SK-MEL-5 (cell line): Measurements from ENCODE around the gene ELP1. TPM values are rescaled to one million over a fixed set of nuclear protein-coding genes. Genes with fewer than 3 reads are reported as not detected.
"Not testable (repeated sequence)": the region's sequence is repeated elsewhere in the genome, so short reads cannot be mapped to it uniquely, and the experiment has no call there.

ENCODE experiments used
- DNase-seq: peaks from one replicate; pipeline ENCODE4 v3.0.0-alpha.2; 2016; ENCODE audit warnings: low read depth, low spot score
- in situ Hi-C: cut with HindIII; loops from 2 replicates; pipeline ENCODE4 v1.10.0; 2016; ENCODE audit warnings: low sequenced_read_pairs, high pct_unique_total_duplicates, low pct_unique_long_range_greater_than_20kb
- total RNA-seq: library from RNA; depleted of rRNA; stranded (reverse); fragments of >200 nt; shearing (Covaris generic); gene quantifications from 2 replicates; pipeline ENCODE4 v1.2.3, GENCODE V29; 2014

ELP1 gene
- total RNA-seq, 1 experiment from 2014 or later = 38.7 TPM

- no peak for DNase-seq
- in situ Hi-C loops = no loop called here
These were observed 36.4 kb downstream of the ELP1 start for GRCh38 chr9:108897324-108898096.

- no peak for DNase-seq
- in situ Hi-C loops = no loop called here
These were observed 39.5 kb downstream of the ELP1 start for GRCh38 chr9:108894225-108894997.

- DNase-seq = peak; percentile 46
These were observed 44.3 kb downstream of the ELP1 start for GRCh38 chr9:108889649-108890067.

DNA sequence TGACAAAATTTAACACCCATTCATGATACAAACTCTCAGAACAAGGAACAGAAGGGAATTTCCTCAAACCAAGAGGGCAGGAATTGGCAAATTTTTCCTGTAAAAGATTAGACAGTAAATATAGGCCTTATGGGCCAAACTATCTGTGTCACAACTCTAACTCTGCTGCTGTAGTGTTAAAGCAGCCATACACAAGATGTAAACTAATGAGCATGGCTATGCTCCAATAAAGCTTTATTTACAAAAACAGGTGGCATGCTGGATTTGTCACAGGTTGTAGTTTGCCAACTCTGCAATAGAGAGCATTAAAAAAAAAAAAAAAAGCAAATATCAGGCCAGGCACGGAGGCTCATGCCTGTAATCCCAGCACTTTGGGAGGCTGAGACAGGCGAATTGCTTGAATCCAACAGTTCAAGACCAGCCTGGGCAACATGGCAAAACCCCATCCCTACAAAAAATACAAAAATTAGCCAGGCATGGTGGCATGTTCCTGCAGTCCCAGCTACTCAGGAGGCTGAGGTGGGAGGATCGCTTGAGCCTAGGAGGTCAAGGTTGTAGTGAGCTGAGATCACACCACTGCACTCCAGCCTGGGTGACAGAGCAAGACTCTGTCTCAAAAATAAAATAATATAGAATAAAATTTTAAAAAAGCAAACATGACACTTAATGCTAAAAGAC is 47.2 kb downstream of the ELP1 start:
- in situ Hi-C loops, DNase-seq: not testable (repeated sequence)

More at GRCh38 chr9:108889649-108890067, 44.3 kb downstream of the ELP1 start:
- in situ Hi-C loops = no loop called here

DNA sequence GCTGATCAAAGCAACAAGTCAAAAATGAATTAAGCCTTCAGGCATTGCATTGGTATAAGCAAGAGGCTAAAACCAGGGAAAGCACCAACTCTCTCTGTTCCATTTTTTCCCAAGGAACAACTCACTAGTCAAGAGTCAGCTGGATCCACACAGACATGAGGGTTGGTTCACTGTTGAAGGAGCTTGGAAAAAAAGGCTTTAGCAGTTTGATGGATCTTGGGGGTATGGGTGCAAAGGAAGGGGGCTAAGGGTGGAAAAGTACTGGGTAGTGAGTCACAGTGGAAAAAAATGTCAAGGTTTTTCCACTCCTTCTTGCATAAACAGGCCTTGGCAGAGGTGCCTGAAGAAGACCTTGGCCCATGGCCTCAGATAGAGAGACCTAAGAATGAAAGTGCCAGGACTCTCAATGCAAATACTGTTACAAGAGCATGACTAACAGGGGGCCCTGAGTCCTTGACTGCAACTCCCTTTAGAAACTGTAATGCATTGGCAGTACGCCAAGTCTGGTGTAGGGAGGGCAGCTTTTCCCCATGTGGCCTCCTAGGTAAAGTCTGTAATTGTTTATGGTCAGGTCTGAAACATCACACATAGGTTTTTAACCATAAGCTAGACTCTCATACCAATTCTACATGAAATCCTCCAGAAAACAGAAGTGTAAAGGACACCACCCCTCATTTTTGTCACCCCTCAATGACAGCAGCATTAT is 48.1 kb downstream of the ELP1 start:
- in situ Hi-C loops = no loop called here
- DNase-seq = peak; percentile 49

DNA sequence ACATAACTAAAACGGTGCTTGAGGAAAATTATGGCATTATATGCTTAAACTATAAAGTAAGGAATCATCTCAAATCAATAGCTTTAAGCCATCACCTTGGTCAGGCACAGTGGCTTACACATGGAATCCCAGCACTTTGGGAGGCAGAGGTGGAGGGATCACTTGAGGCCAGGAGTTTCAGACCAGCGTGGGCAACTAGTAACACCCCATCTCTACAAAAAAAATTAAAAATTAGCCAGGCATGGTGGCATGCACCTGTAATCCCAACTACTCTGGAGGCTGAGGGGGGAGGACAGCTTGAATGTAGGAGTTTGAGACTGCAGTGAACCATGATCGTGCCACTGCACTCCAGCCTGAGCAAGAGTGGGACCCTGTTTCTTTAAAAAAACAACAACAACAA is 49.2 kb downstream of the ELP1 start:
- in situ Hi-C loops = no loop called here
- DNase-seq = no peak

DNA sequence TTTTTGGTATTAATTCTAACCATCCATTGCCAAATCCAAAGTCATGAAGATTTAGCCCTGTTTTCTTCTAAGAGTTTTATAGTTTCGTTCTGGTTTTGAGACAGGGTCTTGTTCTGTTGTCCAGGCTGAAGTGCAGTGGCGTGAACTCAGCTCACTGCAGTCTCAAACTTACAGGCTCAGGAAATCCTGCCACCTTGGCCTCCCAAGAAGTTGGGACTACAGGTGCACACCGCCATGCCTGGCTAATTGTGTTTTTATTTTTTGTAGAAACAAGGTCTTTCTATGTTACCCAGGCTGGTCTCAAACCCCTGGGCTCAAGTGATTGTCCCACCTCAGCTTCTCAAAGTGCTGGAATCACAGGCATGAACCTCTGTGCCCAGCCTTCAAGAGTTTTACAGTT is 50.8 kb downstream of the ELP1 start:
- in situ Hi-C loops = no loop called here
- no peak for DNase-seq

DNA sequence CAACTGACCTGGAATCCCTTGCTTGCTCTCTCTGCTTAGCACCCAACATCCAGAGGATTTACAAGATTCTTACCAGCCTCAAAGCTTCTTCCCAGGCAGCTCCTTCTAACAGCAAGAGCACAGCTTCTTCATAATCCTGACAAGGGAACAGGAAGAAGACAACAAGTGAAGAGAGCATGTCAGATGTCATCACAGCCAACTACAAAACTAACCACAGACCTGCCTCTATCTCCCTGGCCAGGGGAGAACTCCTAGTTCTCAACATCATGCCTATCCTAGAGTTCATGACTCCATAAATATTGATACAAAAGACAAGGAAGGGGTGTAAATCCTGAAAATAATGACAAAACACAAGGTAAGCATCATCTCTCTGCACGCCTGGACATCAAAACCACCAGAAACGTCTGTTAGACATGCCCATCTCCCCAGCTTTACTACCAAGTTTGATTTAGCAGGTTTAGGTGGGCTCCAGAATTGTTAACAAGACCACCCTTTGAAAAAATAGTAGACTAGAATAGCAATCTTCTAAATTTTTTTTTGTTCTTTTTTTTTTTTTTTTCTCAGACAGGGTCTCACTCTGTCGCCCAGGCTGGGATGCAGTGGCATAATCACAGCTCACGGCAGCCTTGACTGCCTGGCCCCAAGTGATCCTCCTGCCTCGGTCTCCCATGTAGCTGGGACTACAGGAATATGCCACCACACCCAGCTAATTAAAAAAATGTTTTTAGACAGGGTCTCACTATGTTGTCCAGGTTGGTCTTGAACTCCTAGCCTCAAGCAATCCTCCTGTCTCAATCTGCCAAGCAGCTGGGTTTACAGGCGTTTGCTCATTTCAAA is 51.7 kb downstream of the ELP1 start:
- in situ Hi-C loops = no loop called here
- no peak for DNase-seq

DNA sequence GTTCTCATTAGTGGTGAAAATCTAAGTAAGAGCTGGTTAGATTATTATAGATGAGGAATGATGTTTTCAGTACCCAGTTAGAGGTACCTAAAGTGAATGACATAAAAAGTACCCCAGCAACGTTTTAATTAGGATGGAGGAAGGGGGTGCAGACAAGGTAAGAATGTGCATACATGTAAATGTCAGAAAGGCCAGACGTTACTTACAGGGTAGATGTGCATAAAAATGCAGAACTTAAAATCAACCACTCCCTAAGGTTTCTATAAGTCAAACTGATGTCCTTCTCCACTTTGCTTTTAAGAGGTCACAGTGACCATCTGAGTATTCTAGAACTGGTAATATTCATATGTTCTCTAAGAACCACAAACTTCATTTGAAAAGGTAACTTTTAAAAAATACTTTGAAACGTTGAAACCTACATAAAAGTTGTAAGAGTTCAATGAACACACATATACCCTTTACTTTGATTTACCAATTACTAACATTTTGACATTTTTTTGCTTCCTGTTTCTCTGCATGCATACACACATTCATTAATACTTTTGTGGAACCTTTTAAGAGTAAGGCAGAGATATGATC is 53.1 kb downstream of the ELP1 start:
- in situ Hi-C loops = no loop called here
- DNase-seq = no peak

DNA sequence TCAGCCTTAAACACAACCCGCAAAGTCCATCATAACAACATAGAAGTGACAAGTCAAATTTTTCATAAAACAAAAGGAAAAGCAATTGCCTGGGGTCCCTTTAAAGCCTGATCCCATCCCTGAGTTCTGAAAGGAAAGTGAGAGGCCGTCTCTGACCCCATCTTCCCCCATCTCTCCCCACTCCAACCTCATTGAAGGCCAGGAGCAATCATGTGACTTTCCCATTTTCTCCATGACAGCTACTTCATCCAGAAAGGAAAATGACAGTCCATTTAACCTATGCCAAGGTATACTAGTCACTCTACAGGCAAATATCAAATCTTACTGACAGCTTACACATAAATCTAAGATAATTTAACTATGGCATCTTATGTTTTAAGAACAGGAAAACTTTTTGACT is 56.4 kb downstream of the ELP1 start:
- in situ Hi-C loops = no loop called here
- no peak for DNase-seq

- no peak for DNase-seq
- in situ Hi-C loops = no loop called here
These were observed 57.5 kb downstream of the ELP1 start for GRCh38 chr9:108876425-108876824.

- DNase-seq = no peak
- in situ Hi-C loops = no loop called here
These were observed 59.7 kb downstream of the ELP1 start for GRCh38 chr9:108874058-108874788.

DNA sequence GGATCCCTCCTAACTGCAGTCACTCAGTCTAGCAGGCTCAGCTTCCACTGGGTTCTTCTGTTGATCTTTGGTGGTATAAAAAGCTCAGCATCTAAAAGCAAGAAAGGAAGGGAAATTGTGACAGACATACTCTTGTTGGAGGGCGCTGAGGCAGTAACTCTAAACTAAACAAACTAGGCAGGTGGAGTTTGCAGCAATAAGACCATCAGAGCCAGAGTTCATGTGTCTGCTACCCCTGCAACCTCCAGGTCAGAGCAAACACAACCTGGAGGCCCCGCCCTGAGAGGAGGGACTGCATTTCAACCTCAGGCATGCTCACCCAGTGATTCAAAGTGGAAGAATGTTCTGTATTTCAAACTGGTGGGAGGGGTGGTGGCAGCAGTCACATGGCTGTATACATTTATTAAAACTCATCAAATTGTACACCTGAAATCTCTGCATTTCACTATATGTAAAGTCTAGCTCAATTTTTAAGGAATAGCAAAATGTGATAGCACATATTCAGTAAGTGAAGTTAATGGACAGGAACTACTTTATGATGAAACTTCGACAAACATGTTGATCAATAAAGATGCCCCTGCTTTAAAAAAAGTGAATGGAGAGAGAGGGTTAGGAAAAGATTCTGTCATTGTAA is 64.7 kb downstream of the ELP1 start:
- no peak for DNase-seq
- in situ Hi-C loops = no loop called here

GRCh38 chr9:108867829-108868228 is 66.1 kb downstream of the ELP1 start:
- DNase-seq = peak; percentile 15
- in situ Hi-C loops = no loop called here

- no peak for DNase-seq
- in situ Hi-C loops = no loop called here
These were observed 66.8 kb downstream of the ELP1 start for GRCh38 chr9:108867116-108867515.

DNA sequence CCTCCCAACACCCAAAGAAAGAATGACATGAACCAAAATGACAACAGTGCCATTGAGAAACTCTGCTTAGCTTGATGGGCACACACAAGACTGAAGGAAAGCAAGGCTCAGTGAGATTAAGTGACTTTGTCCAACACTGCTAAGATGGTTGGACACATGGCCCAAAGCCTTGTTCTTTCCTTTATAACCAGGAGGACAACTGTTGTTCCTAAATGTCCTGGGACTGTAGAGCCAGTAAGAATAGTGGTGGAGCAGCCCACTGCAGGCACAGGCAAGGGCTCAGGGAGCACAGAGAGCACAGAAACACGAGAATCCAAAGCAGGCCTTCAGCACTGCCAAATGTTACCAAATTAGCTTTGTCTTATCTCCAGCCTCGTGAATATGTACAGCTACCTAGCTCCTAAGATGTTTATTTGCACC is 67.9 kb downstream of the ELP1 start:
- no peak for DNase-seq
- in situ Hi-C loops = no loop called here
